ENCODE results near the gene IQSEC3. TPM values are rescaled to one million over a fixed set of nuclear protein-coding genes. Genes with fewer than 3 reads are reported as not detected.

IQSEC3 gene
- total RNA-seq, 1 experiment from 2014 or later = not detected

- intact Hi-C loops (cut with micrococcal nuclease; ENCODE audit: unreplicated experiment) = no loop called here
- H3K4me1 ChIP-seq (ENCODE audit: insufficient read depth, low read length, poor library complexity, severe bottlenecking) = no peaks in the 10 kb centered on the region
- H3K36me3 ChIP-seq (ENCODE audit: insufficient read depth, low read length, poor library complexity, severe bottlenecking) = no peaks in the 10 kb centered on the region
- ChIA-PET CTCF (no interaction called here), POLR2A (ENCODE audit: low non-redundant PET) (no interaction called here)
- no peaks in the 10 kb centered on the region for H3K9me3 ChIP-seq (ENCODE audit: low read depth, low read length, poor library complexity, severe bottlenecking)
- no TSS peak for BruUV-seq (replicated peaks)
- TF ChIP-seq, protein P1, sequence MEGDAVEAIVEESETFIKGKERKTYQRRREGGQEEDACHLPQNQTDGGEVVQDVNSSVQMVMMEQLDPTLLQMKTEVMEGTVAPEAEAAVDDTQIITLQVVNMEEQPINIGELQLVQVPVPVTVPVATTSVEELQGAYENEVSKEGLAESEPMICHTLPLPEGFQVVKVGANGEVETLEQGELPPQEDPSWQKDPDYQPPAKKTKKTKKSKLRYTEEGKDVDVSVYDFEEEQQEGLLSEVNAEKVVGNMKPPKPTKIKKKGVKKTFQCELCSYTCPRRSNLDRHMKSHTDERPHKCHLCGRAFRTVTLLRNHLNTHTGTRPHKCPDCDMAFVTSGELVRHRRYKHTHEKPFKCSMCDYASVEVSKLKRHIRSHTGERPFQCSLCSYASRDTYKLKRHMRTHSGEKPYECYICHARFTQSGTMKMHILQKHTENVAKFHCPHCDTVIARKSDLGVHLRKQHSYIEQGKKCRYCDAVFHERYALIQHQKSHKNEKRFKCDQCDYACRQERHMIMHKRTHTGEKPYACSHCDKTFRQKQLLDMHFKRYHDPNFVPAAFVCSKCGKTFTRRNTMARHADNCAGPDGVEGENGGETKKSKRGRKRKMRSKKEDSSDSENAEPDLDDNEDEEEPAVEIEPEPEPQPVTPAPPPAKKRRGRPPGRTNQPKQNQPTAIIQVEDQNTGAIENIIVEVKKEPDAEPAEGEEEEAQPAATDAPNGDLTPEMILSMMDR (conservative IDR thresholded peaks at IDR 0.05; ENCODE audit: low read depth, low read length) = no peak
- no peak for TF ChIP-seq EZH2 (IDR thresholded peaks at IDR 0.05; ENCODE audit: borderline replicate concordance, low read depth, low read length, poor library complexity, severe bottlenecking)
- H3K27ac ChIP-seq (ENCODE audit: low read depth, low read length, poor library complexity, severe bottlenecking) = no peak overlapping the region
- no peak overlapping the region for H3K4me3 ChIP-seq (ENCODE audit: low read depth, low read length, poor library complexity, severe bottlenecking)
- peaks cover 66% of the 10 kb centered on the region for H3K27me3 ChIP-seq (replicated peaks; ENCODE audit: insufficient read depth, low read depth, low read length, poor library complexity)
- no peak for DNase-seq (ENCODE audit: low spot score)
These were observed 11.6 kb upstream of the IQSEC3 start for GRCh38 chr12:54750-55535.

DNA sequence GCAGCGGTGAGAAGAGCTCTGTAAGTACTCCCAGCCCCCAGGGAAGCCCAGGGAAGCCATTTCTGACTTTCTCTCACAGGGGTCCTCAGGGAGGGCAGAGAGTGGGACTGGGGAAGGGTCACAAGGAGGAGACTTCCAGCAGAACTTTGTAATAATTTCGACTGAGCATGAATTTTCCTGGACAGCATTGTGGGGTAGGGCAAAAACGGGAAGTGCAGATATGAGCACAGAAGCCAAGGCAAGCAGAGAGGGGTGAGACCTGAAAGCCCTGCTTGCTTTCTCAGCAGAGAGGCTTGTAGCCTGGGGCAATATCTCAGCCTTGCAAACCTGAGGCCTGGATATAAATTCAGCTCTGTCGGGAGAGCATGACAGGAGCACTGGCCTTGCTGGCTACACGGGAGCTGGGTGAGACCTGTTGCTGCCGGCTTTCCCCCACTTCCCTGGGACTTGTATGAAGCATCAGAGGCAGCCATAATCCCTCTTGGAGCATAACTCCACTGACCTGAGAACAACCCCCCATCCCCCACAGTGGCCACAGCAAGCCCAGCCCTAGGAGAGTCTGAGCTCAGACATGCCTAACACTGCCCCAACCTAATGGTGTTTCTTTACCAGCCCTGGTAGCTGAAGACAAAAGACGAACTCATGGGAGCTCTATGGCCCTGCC is 9.8 kb upstream of the IQSEC3 start:
- TF ChIP-seq EZH2 (IDR thresholded peaks at IDR 0.05; ENCODE audit: borderline replicate concordance, low read depth, low read length, poor library complexity, severe bottlenecking) = no peak
- TF ChIP-seq, protein P1 (conservative IDR thresholded peaks at IDR 0.05; ENCODE audit: low read depth, low read length) = no peak
- H3K27me3 ChIP-seq (replicated peaks; ENCODE audit: insufficient read depth, low read depth, low read length, poor library complexity) = peaks cover 72% of the 10 kb centered on the region
- intact Hi-C loops (cut with micrococcal nuclease; ENCODE audit: unreplicated experiment) = no loop called here
- ChIA-PET CTCF (no interaction called here), POLR2A (ENCODE audit: low non-redundant PET) (no interaction called here)
- DNase-seq (ENCODE audit: low spot score) = no peak
- H3K4me1 ChIP-seq (ENCODE audit: insufficient read depth, low read length, poor library complexity, severe bottlenecking) = no peaks in the 10 kb centered on the region
- BruUV-seq (replicated peaks) = no TSS peak
- H3K4me3 ChIP-seq (ENCODE audit: low read depth, low read length, poor library complexity, severe bottlenecking) = no peak overlapping the region
- H3K27ac ChIP-seq (ENCODE audit: low read depth, low read length, poor library complexity, severe bottlenecking) = no peak overlapping the region
- H3K36me3 ChIP-seq (ENCODE audit: insufficient read depth, low read length, poor library complexity, severe bottlenecking) = no peaks in the 10 kb centered on the region
- no peaks in the 10 kb centered on the region for H3K9me3 ChIP-seq (ENCODE audit: low read depth, low read length, poor library complexity, severe bottlenecking)

DNA sequence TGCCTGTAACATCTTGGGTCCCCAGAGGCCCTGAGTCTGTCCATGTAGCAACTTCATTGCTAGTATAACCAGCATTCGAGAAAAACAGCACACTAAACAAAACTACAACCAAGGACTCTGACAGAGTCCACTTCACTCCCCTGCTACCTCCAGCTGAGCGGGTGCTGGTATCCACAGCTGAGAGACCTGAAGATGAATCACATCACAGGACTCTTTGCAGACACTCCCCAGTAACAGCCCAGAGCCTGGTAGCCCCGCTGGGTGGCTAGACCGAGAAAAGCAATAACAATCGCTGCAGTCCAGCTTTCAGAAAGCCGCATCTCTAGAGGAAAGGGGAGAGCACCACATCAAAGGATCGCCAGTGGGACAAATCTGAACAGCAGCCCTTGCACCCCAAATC is 9.0 kb upstream of the IQSEC3 start:
- Histone ChIP-seq H3K4me3 (ENCODE audit: low read depth, low read length, poor library complexity, severe bottlenecking) (no peak overlapping the region), H3K9me3 (ENCODE audit: low read depth, low read length, poor library complexity, severe bottlenecking) (no peaks in the 10 kb centered on the region), H3K36me3 (ENCODE audit: insufficient read depth, low read length, poor library complexity, severe bottlenecking) (no peaks in the 10 kb centered on the region), H3K4me1 (ENCODE audit: insufficient read depth, low read length, poor library complexity, severe bottlenecking) (no peaks in the 10 kb centered on the region), H3K27ac (ENCODE audit: low read depth, low read length, poor library complexity, severe bottlenecking) (no peak overlapping the region), H3K27me3 (replicated peaks; ENCODE audit: insufficient read depth, low read depth, low read length, poor library complexity) (peaks cover 72% of the 10 kb centered on the region)
- no peak for DNase-seq (ENCODE audit: low spot score)
- BruUV-seq (replicated peaks) = no TSS peak
- CTCF ChIA-PET = no interaction called here
- intact Hi-C loops (cut with micrococcal nuclease; ENCODE audit: unreplicated experiment) = no loop called here
- POLR2A ChIA-PET (ENCODE audit: low non-redundant PET) = no interaction called here
- TF ChIP-seq, protein P1 (conservative IDR thresholded peaks at IDR 0.05; ENCODE audit: low read depth, low read length) = no peak

Data from A673 (cell line).